Left forelimb (tissue), 1 donor: ENCODE measurements around the gene UBTD2.
"Not testable (repeated sequence)": the region's sequence is repeated elsewhere in the genome, so short reads cannot be mapped to it uniquely, and the experiment has no call there.

Experiments
- DNase-seq: peaks from one replicate; pipeline ENCODE4 v3.0.0-alpha.2; 2018; ENCODE audit warnings: low spot score

Gene UBTD2

GRCh38 chr5:172293054-172293744, 9.6 kb upstream of the UBTD2 start:
- DNase-seq: peak; percentile 73

GRCh38 chr5:172291837-172292236, 8.3 kb upstream of the UBTD2 start:
- DNase-seq: not testable (repeated sequence)

- no peak for DNase-seq
These were observed 4.9 kb upstream of the UBTD2 start for GRCh38 chr5:172288465-172288864.

GRCh38 chr5:172287140-172287539, 3.6 kb upstream of the UBTD2 start:
- not testable (repeated sequence) for DNase-seq

- no peak for DNase-seq
These were observed 1.9 kb upstream of the UBTD2 start for GRCh38 chr5:172285226-172286143.

- no peak for DNase-seq
These were observed 1.0 kb upstream of the UBTD2 start for GRCh38 chr5:172284611-172284980.

- peak; percentile 94 for DNase-seq
These were observed 472 bp upstream of the UBTD2 start for GRCh38 chr5:172283862-172284610.

- DNase-seq: no peak
These were observed 1.1 kb downstream of the UBTD2 start for GRCh38 chr5:172282272-172283019.

GRCh38 chr5:172281346-172281745, 2.2 kb downstream of the UBTD2 start:
- DNase-seq: no peak

GRCh38 chr5:172280929-172281328, 2.6 kb downstream of the UBTD2 start:
- DNase-seq: no peak

GRCh38 chr5:172280317-172280716, 3.2 kb downstream of the UBTD2 start:
- DNase-seq: no peak

GRCh38 chr5:172278356-172278755, 5.2 kb downstream of the UBTD2 start:
- DNase-seq: no peak

- no peak for DNase-seq
These were observed 7.3 kb downstream of the UBTD2 start for GRCh38 chr5:172276214-172276613.

GRCh38 chr5:172274951-172275753, 8.4 kb downstream of the UBTD2 start:
- DNase-seq: no peak

- DNase-seq: no peak
These were observed 15.6 kb downstream of the UBTD2 start for GRCh38 chr5:172267943-172268342.

- no peak for DNase-seq
These were observed 16.9 kb downstream of the UBTD2 start for GRCh38 chr5:172266676-172267092.

GRCh38 chr5:172266071-172266675, 17.4 kb downstream of the UBTD2 start:
- no peak for DNase-seq

GRCh38 chr5:172264815-172265395, 18.7 kb downstream of the UBTD2 start:
- no peak for DNase-seq

GRCh38 chr5:172255444-172255843, 28.1 kb downstream of the UBTD2 start:
- no peak for DNase-seq

- no peak for DNase-seq
These were observed 31.1 kb downstream of the UBTD2 start for GRCh38 chr5:172252501-172252900.
